AG08396 (cell line): ENCODE measurements around the gene ATP13A2.
A peak's percentile ranks its signal among the peaks of the same experiment; 100 is the strongest.
"Not testable (repeated sequence)": the region's sequence is repeated elsewhere in the genome, so short reads cannot be mapped to it uniquely, and the experiment has no call there.

Source experiments
- DNase-seq: peaks from one replicate; pipeline ENCODE4 v3.0.0; 2012; ENCODE audit warnings: low spot score, mixed read lengths

ATP13A2 gene

DNA sequence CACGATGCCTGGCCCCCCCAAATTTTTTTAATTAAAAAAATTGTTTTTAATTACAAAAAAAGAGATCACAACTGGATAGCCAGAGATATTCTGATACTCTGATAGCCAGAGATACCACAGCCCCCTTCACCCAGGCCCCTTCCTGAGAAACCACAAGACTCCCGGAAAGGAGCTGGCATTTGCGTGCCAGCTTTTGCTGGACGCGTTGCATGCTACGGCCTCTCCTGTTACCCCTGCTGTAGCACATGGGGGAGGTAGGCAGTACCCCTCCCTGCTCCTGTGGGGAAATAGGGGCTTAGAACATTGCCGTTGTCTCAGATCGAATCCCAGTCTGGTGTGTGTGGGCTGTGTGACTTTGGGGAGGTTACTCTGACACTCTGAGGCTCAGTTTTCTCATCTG is 54.0 kb downstream of the ATP13A2 start:
- no peak for DNase-seq

DNA sequence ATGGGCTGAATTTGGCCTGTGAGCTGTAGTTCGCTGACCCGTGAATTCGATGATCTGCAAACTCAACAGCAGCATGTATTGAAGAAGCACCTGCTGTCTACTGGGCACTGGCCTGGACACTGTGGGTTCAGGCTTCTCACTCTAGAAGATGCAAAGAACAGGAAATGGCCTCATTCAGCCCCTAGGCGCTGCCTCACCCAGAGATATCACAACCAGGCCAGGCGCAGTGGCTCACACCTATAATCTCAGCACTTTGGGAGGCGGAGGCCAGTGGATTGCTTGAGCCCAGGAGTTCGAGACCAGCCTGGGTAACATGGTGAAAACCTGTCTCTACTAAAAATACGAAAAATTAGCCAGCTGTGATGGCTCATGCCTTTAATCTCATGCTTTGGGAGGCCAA is 55.0 kb downstream of the ATP13A2 start:
- no peak for DNase-seq

DNA sequence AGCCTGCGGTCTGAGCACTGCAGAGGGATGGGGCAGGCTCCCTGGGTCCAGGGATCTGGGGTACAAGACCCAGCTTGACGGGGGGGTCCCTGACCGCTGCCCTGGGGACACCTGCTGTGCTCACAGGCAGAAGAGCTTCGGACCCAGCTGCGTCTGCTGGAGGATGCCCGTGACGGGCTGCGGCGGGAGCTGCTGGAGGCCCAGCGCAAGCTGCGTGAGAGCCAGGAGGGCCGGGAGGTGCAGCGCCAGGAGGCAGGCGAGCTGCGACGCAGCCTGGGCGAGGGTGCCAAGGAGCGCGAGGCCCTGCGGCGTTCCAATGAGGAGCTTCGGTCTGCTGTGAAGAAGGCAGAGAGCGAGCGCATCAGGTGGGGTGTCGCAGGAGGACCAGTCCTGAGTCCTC is 56.5 kb downstream of the ATP13A2 start:
- no peak for DNase-seq

DNA sequence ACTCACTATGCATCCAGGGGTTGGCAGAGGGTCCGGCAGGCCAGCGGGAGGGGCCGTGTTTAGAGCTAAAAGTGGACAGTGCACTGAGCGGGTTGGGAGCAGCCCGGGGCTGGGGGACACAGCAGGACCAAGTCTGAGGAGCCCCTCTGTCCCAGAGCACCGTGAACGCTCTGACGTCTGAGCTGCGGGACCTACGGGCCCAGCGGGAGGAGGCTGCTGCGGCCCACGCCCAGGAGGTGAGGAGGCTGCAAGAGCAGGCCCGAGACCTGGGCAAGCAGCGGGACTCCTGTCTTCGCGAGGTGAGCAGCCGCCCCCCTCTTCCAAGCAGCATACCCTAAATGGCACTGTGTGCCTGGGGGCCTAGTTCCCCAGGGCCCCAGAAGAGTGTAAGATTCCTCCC is 57.1 kb downstream of the ATP13A2 start:
- no peak for DNase-seq

DNA sequence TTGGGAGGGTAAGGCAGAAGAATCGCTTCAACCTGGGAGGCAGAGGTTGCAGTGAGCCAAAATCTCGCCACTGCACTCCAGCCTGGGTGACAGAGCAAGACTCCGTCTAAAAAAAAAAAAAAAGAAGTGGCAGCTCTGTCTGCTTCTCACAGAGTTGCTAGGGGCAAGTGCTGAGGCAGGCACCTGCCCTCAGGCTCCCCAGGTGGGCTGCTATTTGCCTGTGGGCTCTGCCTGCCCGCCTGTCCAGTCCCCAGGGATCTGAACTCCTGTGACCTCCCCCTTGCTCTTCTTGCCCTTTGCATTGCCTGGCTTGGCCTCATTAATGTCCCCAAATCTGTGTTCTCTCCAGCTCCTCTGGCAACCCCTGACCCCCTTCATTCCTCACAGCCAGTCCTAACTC is 59.4 kb downstream of the ATP13A2 start:
- not testable (repeated sequence) for DNase-seq

DNA sequence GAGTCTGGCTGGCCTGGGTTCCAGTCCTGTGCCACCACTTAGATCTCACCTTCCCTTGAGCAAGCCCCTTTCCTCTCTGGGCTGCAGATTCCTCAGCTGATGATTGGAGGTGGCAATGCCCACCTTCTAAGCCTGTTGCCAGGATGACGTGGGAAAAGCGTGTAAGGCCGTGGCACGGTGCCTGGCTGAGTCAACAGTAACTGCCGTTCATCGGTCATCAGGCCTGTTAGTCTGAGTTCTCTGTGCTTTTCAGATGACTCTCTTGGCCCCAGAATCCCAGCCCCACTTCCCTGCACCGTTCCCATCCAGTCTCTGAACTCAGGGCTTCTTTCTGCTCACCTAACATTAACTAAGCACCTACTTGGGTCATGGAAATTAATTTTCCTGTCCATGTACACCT is 62.7 kb downstream of the ATP13A2 start:
- DNase-seq, result peak; percentile 75

DNA sequence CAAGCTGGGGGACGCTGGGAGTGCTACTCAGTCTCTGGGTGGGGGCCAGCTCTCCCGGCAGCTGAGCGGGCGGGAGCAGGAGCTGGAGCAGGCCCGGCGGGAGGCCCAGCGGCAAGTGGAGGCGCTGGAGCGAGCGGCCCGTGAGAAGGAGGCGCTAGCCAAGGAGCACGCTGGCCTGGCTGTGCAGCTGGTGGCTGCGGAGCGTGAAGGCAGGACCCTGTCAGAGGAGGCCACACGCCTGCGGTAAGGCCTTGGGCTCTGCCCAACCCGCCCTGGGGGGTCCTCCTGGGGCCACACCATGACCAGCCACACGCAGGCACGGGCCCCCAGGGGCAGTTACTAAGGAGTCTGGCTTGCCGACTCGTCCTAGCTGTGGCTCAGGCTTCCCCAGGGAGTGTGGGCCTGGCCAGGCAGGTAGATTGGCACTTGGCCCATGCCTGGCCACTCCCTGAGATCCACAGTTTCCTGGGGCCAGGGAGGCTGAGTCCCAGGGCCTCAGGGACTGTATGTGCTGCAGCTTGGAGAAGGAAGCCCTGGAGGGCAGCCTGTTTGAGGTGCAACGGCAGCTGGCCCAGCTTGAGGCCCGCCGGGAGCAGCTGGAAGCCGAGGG is 63.3 kb downstream of the ATP13A2 start:
- DNase-seq, result not testable (repeated sequence)

DNA sequence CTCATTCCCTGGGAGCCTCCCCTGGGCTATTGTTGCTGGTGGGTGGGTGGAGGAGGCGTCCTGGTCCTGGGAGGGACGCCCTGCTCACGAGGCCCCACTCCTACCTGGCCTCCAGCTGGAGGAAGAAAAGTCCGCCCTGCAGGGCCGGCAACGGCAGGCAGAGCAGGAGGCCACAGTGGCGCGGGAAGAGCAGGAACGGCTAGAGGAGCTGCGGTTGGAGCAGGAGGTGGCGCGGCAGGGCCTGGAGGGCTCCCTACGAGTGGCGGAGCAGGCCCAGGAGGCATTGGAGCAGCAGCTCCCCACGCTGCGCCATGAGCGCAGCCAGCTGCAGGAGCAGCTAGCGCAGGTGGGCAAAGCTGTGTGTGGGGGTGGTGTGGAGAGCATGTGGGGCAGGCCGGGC is 65.1 kb downstream of the ATP13A2 start:
- no peak for DNase-seq

DNA sequence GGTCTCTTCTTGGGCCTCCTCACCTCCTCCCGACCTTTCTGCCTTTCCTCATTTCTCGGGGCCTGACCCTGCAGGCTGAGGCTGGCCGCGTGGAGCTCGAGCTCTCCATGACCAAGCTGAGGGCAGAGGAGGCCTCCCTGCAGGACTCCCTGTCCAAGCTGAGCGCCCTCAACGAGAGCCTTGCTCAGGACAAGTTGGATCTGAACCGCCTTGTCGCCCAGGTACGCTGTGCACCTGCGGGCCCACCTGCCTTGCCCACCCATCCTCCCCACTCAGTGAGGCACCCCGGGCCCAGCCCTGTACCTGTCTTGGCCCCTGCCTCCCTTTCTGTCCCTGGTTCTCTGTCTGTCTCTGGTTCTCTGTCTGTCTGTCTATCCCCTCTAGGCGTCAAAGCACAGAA is 65.5 kb downstream of the ATP13A2 start:
- DNase-seq, result not testable (repeated sequence)

DNA sequence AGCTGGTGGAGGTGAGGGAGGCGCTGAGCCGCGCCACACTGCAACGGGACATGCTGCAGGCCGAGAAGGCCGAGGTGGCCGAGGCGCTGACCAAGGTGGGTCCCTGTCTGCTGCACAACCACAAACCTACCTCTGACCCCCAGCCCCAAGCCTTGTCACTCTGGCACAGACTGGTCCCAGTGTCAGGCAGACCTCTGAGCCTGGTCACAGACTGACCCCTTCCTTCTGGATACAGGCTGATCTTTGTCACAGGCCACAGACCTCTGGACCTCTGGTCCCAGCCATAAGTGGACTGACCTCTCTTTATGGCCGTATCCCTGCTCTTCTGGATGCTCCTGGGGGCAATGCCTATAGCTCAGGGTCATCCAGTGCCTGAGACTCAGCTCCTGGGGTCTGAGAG is 66.2 kb downstream of the ATP13A2 start:
- not testable (repeated sequence) for DNase-seq

DNA sequence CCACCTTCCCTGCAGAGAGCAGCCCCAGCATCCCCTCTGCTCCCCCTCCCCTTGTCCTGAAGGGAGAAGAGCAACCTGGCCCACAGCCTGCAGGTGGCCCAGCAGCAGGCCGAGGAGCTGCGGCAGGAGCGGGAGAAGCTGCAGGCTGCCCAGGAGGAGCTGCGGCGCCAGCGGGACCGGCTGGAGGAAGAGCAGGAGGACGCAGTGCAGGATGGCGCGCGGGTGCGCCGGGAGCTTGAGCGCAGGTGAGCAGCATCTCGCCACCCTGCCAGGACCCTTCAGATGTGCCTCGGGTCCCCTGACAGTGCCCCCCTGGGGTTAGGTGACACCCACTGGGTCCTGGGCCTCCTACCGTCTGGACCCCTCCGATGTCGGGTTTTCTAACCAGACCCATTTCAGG is 67.7 kb downstream of the ATP13A2 start:
- DNase-seq, result no peak

DNA sequence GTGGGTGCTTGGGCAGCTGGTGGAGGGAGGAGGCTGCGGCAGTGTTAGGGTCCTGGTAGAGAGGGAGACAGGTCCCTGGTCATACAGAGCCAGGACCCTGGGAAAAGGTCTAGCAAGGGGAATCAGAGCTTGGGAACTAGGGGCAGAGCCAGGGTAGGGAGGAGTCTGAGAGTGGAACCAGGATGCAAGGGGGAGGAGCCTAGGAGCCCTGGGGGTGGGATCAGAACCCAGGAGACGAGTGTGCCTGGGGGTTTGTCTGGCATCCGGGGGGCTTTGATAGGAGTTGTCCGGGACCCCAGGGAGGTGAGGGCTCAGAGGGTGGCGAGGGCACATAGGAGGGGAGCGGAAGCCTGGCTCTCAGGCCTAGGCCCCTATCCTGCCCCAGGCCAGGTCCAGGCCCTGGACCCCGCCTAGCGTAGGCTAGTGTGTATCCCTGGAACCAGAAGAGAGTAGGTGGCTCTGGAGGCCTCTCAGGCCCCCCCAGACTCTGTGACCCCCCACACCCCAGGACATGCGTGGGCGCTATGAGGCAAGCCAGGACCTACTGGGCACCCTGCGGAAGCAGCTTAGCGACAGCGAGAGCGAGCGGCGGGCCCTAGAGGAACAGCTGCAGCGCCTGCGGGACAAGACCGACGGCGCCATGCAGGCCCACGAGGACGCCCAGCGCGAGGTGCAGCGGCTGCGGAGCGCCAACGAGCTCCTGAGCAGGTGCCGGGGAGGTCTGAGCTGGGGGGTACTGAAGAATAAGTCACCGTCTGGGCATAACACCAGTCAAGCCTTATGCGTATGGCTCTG is 72.1 kb downstream of the ATP13A2 start:
- not testable (repeated sequence) for DNase-seq

DNA sequence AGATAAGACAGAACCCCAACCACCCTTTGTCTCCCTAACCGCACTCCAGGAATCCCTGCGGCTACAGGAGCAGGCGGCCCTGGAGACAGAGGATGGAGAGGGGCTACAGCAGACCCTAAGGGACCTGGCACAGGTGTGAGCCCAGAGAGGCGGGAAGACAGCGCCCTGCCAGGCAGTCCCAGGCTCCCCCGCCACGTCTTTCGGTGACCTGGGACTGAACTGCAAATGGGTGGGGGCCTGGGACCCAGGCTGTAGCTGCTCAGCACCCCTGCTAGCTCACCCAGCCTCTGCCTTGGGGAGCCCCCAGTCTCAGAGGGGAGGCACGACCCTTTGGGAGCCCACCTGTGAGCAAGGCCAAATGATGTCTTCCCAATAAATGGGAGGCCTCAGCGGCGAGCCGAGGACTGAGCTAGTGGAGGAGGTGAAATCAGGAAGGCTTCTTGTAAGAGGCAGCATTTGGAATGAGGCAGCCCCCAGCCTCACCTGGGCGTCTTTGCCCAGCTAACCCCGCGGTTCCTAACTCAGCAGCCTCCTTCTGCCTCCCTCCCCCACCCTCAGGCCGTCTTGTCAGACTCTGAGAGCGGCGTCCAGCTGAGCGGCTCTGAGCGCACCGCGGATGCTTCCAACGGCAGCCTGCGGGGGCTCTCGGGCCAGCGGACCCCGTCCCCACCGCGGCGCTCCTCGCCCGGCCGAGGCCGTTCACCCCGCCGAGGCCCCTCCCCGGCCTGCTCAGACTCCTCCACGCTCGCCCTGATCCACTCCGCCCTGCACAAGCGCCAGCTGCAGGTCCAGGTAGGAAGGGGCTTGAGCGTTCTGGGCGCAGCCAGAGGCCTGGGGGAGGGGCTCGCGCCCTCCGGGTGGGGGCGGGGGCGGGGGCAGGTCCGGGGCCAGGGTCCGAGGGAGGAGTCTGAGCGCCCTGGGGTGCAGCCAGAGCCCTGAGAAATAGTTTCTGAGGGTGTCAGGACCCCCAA is 73.1 kb downstream of the ATP13A2 start:
- no peak for DNase-seq

DNA sequence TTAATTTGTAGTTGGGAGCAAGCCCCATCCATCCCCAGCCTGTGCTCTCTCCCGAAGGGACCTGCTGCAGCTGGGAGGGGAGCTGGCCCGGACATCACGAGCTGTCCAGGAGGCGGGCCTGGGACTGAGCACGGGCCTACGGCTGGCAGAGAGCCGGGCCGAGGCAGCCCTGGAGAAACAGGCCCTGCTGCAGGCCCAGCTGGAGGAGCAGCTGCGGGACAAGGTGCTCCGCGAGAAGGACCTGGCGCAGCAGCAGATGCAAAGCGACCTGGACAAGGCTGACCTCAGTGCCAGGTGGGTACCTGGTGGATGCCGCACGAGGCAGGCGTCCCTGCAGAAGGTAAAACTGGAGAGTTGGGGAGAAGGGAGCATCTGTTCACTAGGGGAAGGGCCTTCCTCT is 75.1 kb downstream of the ATP13A2 start:
- DNase-seq, result not testable (repeated sequence)
